Heart right ventricle (tissue), 16 donors: ENCODE results near the gene AGAP2. TPM values are rescaled to one million over a fixed set of nuclear protein-coding genes. Genes with fewer than 3 reads are reported as not detected.

Source experiments
- ATAC-seq, 8 donors: fragments of 200-7000 bp; cut with Tn5 transposase; one replicate each; pipeline ENCODE4 v1.9.1; 2020; ENCODE audit warnings: mild to moderate bottlenecking in 8 of 8, moderate library complexity in 8 of 8, moderate number of reproducible peaks in 1 of 8
- DNase-seq, 2 donors: peaks; one replicate each; pipeline ENCODE4 v3.0.0-alpha.2; 2020
- H3K27ac ChIP-seq, 10 donors: fragments of 200-600 bp; sonication (generic) in 2 of 10; one replicate each; pipeline versions ENCODE4 v1.5.0 to v1.8.0; 2020 to 2022; ENCODE audit warnings: mild to moderate bottlenecking in 3 of 10
- H3K27me3 ChIP-seq, 7 donors: fragments of 200-600 bp; one replicate each; pipeline ENCODE4 v1.8.0; 2021 to 2022; ENCODE audit warnings: mild to moderate bottlenecking in 2 of 7
- H3K36me3 ChIP-seq, 9 donors: fragments of 200-600 bp; sonication (generic) in 1 of 9; one replicate each; pipeline versions ENCODE4 v1.5.0 to v1.8.0; 2020 to 2022; ENCODE audit warnings: mild to moderate bottlenecking in 2 of 9
- H3K4me1 ChIP-seq, 9 donors: fragments of 200-600 bp; sonication (generic) in 1 of 9; one replicate each; pipeline versions ENCODE4 v1.5.0 to v1.8.0; 2020 to 2022; ENCODE audit warnings: mild to moderate bottlenecking in 4 of 9
- H3K4me3 ChIP-seq, 10 donors: fragments of 200-600 bp; sonication (generic) in 2 of 10; one replicate each; pipeline versions ENCODE4 v1.5.0 to v1.8.0; 2020 to 2022; ENCODE audit warnings: mild to moderate bottlenecking in 7 of 10, moderate library complexity in 2 of 10
- H3K9me3 ChIP-seq, 11 donors: fragments of 200-600 bp in 10 of 11; sonication (generic) in 2 of 11; one replicate each; pipeline versions ENCODE4 v1.5.0 to v1.8.0; 2013 to 2022; ENCODE audit warnings: mild to moderate bottlenecking in 2 of 11, control low read depth in 1 of 11, moderate library complexity in 1 of 11
- WGBS, 2 donors: extraction: QIAGEN DNeasy Blood & Tissue Kit; methylation state at CpG; one replicate each; pipeline ENCODE4 v1.1.7; 2013; ENCODE audit warnings: inconsistent platforms in 1 of 2; 5-methylcytosine and 5-hydroxymethylcytosine counted together
- intact Hi-C, 10 donors: fragments of 100-400 bp; cut with DNase I; formaldehyde crosslinking; loops; one replicate each; pipeline versions ENCODE4 v1.11.1 to v1.14.2; 2022
- polyA plus RNA-seq, 2 donors: library from polyadenylated mRNA; stranded (reverse); fragments of 200-250 nt; gene quantifications; one replicate each; pipeline ENCODE4 v1.2.3, GENCODE V29; 2013
- total RNA-seq, 10 donors: library from RNA; stranded (reverse); fragmentation: NEBNext Ultra II Directional in 3 of 10; extraction: Animal tissue kit (Norgen Biotek cat#: 25700) in 3 of 10; gene quantifications; one replicate each; pipeline versions ENCODE4 v1.2.1 to v1.2.4, GENCODE V29; 2021 to 2023
- TF ChIP-seq, protein P1 (sequence below), 9 donors: fragments of 200-600 bp; sonication (generic) in 2 of 9; IDR thresholded peaks; one replicate each; pipeline versions ENCODE4 v1.5.0 to v1.8.0; 2021 to 2022; ENCODE audit warnings: antibody characterized with exemption in 9 of 9, mild to moderate bottlenecking in 5 of 9, moderate library complexity in 1 of 9
- donor health status: Arrhythmogenic right ventricular cardiomyopathy.
- donor health status: ischemic (EF 13 %, LVEDD 7.1; RV severe dilation, severe dysfunction).
- donor health status: healthy with polysubstance abuse.
- donor health status: DM: no; HTN: yes; CAD: no.
- donor health status: DM: no; HTN: no; CAD: no.
- donor health status: ischemic (EF 25% LVEDD 6.9; RV normal size, moderate dysfunction).
- donor health status: ischemic (EF 25% LVEDD 5.7; RV mildly dilated, moderate dysfunction).
- donor health status: healthy.
- donor health status: DM: yes; HTN: yes; CAD: no.
- donor health status: Ischemic cardiomyopathy.
- donor health status: ischemic (EF 35%, LVEDD 5.7; RV mildly dilated, moderate dysfunction).
- donor health status: nonischemic (EF 11% LVEDD 7.7; RV severe dilation, severe dysfunction).
- donor health status: DM: yes; HTN: yes; CAD: no.
- donor health status: PGD.
- donor health status: ischemic (EF 29% LVEDD 5.4; RV normal size, mild dysfunction).
- donor health status: nonischemic (EF 23%, LVEDD 6.1; RV moderate dilation, normal function).

Gene AGAP2
- total and polyA plus RNA-seq, 12 donors, result 3.4 to 17.3 (median 6.6) TPM

DNA sequence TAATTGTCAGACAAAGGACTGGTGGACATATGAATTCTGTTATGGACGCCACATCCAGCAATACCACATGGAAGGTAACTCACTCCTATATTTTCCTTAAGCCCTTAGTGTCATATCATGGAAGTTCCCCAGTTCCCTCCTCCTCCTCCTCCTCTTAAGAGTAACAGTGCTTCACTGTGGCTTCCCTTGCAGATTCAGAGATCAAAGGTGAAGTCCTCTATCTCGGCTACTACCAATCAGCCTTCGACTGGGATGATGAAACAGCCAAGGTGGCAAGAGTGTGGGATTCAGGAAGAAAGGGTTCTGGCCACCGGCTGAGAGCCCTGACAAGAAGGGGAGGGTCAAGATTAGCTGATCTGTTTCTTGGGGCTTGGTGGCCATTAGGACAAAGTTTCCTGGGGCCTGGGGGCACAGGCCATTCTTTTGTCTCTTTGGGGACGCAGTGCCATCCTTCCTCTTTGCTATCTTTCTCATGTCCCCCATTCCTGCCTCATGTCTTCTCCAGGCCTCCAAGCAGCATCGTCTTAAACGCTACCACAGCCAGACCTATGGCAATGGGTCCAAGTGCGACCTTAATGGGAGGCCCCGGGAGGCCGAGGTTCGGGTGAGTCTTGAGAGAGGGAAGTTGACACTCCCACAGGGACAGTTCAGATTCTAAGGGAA lies 42.6 kb downstream of the AGAP2 start:
- no peak for ATAC-seq
- WGBS, 2 donors, result 93 to 94% methylated on average over 11 of the region's 11 CpGs
- Histone ChIP-seq H3K4me1 (peaks cover 0 to 21% (median 12%) of the 10 kb centered on the region in 9 donors), H3K36me3 (peaks cover 0 to 52% (median 9%) of the 10 kb centered on the region in 9 donors), H3K27ac (no peak overlapping the region), H3K9me3 (peaks cover 0 to 5% (median 0%) of the 10 kb centered on the region in 11 donors), H3K4me3 (no peak overlapping the region), H3K27me3 (peaks cover 0 to 4% (median 0%) of the 10 kb centered on the region in 7 donors)
- intact Hi-C loops, result no loop called here
- TF ChIP-seq, protein P1, sequence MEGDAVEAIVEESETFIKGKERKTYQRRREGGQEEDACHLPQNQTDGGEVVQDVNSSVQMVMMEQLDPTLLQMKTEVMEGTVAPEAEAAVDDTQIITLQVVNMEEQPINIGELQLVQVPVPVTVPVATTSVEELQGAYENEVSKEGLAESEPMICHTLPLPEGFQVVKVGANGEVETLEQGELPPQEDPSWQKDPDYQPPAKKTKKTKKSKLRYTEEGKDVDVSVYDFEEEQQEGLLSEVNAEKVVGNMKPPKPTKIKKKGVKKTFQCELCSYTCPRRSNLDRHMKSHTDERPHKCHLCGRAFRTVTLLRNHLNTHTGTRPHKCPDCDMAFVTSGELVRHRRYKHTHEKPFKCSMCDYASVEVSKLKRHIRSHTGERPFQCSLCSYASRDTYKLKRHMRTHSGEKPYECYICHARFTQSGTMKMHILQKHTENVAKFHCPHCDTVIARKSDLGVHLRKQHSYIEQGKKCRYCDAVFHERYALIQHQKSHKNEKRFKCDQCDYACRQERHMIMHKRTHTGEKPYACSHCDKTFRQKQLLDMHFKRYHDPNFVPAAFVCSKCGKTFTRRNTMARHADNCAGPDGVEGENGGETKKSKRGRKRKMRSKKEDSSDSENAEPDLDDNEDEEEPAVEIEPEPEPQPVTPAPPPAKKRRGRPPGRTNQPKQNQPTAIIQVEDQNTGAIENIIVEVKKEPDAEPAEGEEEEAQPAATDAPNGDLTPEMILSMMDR (IDR thresholded peaks at IDR 0.05), result no peak
- no peak for DNase-seq

DNA sequence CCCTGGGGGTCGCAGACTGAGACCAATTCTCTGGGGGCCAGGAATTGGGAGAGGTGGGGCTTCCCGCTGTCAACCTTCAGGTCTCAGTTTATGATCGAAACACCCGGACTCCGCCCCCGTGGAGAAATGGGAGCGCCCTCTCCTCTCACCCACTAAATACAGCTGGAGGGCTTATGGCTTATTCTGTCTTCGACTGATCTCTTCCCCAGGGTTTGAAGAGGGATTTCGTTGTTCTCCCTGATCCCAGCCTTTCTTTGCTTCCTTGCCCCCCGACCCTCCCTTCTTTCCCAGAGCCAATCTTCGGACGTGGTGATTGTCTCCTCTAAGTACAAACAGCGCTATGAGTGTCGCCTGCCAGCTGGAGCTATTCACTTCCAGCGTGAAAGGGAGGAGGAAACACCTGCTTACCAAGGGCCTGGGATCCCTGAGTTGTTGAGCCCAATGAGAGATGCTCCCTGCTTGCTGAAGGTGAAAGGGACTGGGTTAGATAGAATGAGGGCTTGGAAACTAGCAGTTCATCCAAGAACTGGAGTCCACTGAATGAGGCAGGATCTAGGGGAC lies 44.0 kb downstream of the AGAP2 start:
- H3K27ac ChIP-seq, result peak overlapping the region in 9 of 10 donors; percentile 59 to 92 (median 79)
- TF ChIP-seq, protein P1 (IDR thresholded peaks at IDR 0.05), result no peak
- peaks cover 0 to 41% (median 9%) of the 10 kb centered on the region in 9 donors for H3K36me3 ChIP-seq
- no peak for DNase-seq
- peaks cover 0 to 21% (median 12%) of the 10 kb centered on the region in 9 donors for H3K4me1 ChIP-seq
- peaks cover 0 to 12% (median 0%) of the 10 kb centered on the region in 7 donors for H3K27me3 ChIP-seq
- intact Hi-C loops, result no loop called here
- H3K9me3 ChIP-seq, result peaks cover 0 to 5% (median 0%) of the 10 kb centered on the region in 11 donors
- peak overlapping the region; percentile 62 to 92 (median 82) for H3K4me3 ChIP-seq
- peak in 2 of 8 donors; percentile 0 to 2 for ATAC-seq
- WGBS, 2 donors, result 1 to 2% methylated on average over 15 of the region's 15 CpGs

DNA sequence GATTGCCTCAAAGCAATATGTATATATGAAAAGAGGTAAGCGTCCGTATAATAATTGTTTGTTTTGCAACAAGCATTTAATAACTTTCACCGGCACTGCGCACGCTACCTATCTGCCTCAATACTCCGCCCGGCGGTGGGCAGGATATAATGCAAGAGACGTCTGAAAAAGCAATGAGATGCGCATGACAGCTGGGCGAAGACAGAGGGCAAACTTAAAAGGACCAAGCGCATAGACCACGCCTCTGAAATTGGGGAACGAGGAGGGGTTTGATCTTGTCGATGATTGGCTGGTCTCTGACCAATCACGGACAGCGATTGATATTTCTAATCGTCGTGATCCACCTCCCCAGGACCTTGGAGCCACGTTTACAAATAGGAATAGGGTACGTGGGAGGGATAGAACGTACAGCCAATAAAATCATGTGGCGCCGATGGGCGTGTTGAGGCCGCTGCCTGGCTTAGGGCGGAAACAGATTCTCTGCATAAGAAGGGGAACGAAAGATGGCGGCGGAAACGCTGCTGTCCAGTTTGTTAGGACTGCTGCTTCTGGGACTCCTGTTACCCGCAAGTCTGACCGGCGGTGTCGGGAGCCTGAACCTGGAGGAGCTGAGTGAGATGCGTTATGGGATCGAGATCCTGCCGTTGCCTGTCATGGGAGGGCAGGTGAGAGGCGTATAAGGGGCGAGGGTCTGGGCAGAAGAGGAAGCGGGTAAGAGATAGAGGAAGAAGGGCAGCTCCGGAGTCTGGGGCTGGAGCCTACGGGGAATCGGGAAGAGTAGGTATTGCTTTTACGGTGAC lies 44.7 kb downstream of the AGAP2 start, which contains the start of gene OS9:
Gene OS9, plus strand, starts transcription at position 474 of the 800 bp plus-strand sequence. Its CDS starts 30 bp downstream, at position 504.
- peaks cover 0 to 34% (median 9%) of the 10 kb centered on the region in 9 donors for H3K36me3 ChIP-seq
- intact Hi-C loops, result no loop called here

More for the DNA sequence above, 44.7 kb downstream of the AGAP2 start, which contains the start of gene OS9:
- H3K4me3 ChIP-seq, result peak within 1 kb of the TSS; percentile 62 to 92 (median 82)
- 0% methylated on average over 45 of the region's 45 CpGs for WGBS, 2 donors
- peak within 1 kb of the TSS in 9 of 10 donors; percentile 59 to 92 (median 79) for H3K27ac ChIP-seq
- TF ChIP-seq, protein P1 (IDR thresholded peaks at IDR 0.05), result peak; percentile 62 to 86 (median 78)
- H3K9me3 ChIP-seq, result peaks cover 0 to 5% (median 0%) of the 10 kb centered on the region in 11 donors
- DNase-seq (peak; percentile 86 to 99), ATAC-seq (peak; percentile 98 to 99 (median 99))
- peaks cover 0 to 21% (median 12%) of the 10 kb centered on the region in 9 donors for H3K4me1 ChIP-seq
- H3K27me3 ChIP-seq, result peaks cover 0 to 16% (median 0%) of the 10 kb centered on the region in 7 donors
